Stimulated activated naive CD8-positive, alpha-beta T cell treated with anti-CD3 and anti-CD28 coated beads, Interleukin-15, Interleukin-2, amounts not matched to agents 100 U/mL and 50 U/mL, for 24 hours (primary cell): Measurements from ENCODE around the gene SPAG9.
"Not testable (repeated sequence)": the region's sequence is repeated elsewhere in the genome, so short reads cannot be mapped to it uniquely, and the experiment has no call there.

ENCODE experiments used
- ATAC-seq: fragments of 150-1000 bp; cut with Tn5 transposase; one replicate; pipeline ENCODE4 v1.10.0; 2021
- DNase-seq: peaks from one replicate; pipeline ENCODE4 v3.0.0; 2021

The SPAG9 gene

GRCh38 chr17:51088287-51088686, 32.4 kb downstream of the SPAG9 start:
- ATAC-seq: no peak
- DNase-seq: no peak

DNA sequence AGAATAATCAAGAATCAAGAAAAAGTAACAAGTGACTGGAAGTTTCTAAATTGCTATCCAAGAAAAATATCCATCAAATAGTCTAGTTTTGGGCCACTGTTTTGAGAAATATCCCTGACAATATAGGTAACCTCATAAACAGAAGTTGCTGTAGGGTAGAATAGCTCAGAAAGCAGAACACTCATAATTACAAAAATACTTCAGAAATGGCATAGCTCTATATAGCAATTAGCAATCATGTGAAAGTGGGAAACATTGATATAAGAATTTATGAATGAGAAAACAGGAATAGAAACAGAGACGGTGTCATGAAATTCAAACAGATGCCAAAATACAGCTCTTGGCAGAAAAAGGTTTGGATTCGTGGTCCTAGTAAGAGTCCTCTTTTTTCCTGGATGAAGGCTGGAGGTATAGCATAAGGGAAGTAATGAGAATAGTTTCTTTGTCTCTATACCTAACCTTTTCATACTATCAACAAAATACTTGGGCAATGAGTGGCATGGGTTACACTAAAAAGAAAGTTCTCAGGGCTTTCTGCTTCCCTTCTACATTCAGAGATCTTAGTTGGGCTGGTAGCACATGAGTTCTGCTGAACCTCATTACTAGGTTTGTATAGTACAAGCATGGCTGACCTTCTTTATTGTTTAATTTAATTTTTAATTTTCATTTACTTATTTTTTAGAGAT, 33.5 kb downstream of the SPAG9 start:
- no peak for ATAC-seq
- DNase-seq: no peak

DNA sequence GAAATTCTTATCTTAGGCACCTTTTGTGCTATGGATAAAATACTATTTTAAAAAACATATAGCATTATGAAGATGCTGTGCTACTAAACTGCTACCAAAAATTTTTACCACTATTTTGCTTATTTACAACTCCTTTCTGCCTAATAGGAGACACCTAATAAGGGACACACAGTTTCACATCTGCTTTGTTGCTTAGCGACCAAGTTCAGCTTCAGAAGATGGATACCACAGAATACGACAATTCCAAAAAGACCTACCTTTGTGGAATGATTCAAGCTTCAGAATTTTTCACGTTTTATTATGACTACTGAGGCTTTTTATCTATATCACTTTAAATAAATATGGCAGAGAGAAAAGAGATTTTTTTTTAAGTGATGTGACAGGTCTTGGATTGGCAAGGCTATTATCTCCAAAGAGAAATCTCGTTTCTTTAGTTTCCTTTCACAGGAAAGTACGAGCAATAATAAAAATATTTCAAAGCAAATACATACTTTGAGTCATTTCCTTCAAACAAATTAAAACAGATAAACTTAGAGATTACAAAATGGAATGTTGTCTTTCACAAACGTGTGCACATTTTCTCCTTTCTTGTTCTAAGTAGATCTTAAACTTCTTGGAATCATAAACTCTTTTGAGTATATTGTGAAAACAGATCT, 35.4 kb downstream of the SPAG9 start:
- ATAC-seq (no peak), DNase-seq (no peak)

- DNase-seq (no peak), ATAC-seq (no peak)
These were observed 36.7 kb downstream of the SPAG9 start for GRCh38 chr17:51083981-51084380.

DNA sequence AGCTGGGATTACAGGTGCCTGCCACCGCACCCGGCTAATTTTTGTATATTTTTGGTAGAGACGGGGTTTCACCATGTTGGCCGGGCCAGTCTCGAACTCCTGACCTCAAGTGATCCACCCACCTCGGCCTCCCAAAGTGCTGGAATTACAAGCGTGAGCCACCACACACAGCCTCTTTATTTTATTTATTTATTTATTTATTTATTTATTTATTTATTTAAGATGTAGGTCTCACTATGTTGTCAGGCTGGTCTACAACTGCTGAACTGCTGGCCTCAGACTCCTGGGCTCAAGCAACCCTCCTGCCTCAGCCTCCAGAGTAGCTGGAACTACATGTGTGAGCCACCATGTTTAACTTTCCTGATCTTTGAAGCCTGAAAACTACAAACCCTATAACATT, 37.3 kb downstream of the SPAG9 start:
- ATAC-seq, DNase-seq: not testable (repeated sequence)

DNA sequence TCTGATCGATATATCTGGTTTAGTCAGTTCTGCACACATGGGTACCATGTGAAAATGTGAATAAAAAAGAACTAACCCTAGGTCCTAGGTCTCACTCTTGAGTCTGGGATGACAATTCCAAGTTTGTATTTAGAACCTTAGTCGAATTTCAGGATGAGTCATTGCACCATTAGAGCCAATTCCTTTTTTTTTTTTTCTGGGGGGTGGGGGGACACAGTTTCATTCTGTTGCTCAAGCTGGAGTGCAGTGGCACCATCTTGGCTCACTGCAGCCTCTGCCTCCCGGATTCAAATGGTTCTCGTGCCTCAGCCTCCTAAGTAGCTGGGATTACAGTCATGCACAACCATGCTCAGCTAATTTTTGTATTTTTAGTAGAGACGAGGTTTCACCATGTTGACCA, 41.6 kb downstream of the SPAG9 start:
- no peak for DNase-seq

GRCh38 chr17:51078009-51078592, 42.6 kb downstream of the SPAG9 start:
- DNase-seq (no peak), ATAC-seq (no peak)

More for the DNA sequence above, 41.6 kb downstream of the SPAG9 start:
- ATAC-seq: no peak

- DNase-seq: no peak
- no peak for ATAC-seq
These were observed 43.8 kb downstream of the SPAG9 start for GRCh38 chr17:51076821-51077220.

DNA sequence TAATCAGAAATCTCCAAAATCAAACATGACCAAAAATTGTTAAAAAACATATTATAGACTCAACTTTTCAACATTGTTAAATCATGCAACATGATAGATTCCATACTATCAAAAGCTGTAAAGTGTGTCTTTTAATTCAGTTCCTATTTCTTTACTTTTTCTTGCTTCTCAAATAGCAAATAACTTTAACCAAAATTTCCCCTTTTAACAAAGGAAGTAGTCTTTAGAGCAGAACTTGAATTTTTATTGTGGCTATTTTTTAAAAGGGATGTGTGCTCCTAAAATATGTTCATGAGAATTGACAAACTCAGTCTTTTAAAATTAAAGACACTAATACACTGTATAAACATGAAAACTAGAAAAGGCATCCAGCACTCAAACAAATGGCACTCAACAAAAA, 49.1 kb downstream of the SPAG9 start:
- ATAC-seq: no peak

GRCh38 chr17:51065466-51065865, 55.2 kb downstream of the SPAG9 start:
- DNase-seq (no peak), ATAC-seq (no peak)

More for the DNA sequence above, 49.1 kb downstream of the SPAG9 start:
- DNase-seq: no peak

- no peak for ATAC-seq
- DNase-seq: no peak
These were observed 56.5 kb downstream of the SPAG9 start for GRCh38 chr17:51064061-51064735.

GRCh38 chr17:51060396-51060795, 60.3 kb downstream of the SPAG9 start:
- ATAC-seq (no peak), DNase-seq (no peak)

GRCh38 chr17:51059781-51060180, 60.9 kb downstream of the SPAG9 start:
- ATAC-seq (no peak), DNase-seq (no peak)

- no peak for DNase-seq
- ATAC-seq: no peak
These were observed 63.1 kb downstream of the SPAG9 start for GRCh38 chr17:51057534-51057933.

- no peak for DNase-seq
- ATAC-seq: no peak
These were observed 63.7 kb downstream of the SPAG9 start for GRCh38 chr17:51056813-51057510.

DNA sequence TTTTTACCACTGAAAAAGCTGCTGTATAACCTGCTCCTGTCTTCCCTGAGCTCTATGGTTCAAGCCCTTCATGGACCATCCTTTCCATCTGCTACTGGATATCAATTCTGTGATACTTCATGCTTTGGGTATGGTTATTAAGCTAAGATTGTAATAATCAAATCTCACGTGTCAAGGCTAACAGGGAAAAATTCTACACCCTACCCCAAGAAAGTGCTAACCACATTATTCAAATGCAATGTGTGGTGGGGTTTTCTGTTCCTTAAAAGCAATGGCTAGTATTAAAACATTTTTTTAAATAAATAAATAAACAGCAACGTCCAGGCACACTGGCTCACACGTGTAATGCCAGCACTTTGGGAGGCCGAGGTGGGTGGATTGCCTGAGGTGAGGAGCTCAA, 65.9 kb downstream of the SPAG9 start:
- no peak for DNase-seq

DNA sequence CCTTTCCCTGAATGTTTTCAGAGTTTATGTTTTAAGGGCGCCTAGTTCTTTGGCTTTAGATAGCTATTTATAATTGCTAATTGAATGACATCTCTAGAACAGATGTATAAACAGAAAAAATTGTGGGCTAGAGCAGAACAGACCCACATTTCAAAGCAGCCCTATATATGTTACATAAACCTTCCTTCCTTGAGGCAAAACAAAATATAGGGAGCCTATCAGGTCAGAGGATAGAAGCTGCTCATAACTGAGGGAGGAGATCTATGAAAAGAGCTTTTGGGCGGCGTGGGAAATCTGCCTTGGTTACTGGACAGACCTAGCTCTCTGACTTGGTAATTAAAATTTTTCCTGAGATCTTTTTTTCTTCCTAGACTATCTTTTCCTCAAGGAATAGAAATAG, 68.4 kb downstream of the SPAG9 start:
- DNase-seq (no peak), ATAC-seq (no peak)

More for the DNA sequence above, 65.9 kb downstream of the SPAG9 start:
- ATAC-seq: no peak

- ATAC-seq (no peak), DNase-seq (no peak)
These were observed 70.2 kb downstream of the SPAG9 start for GRCh38 chr17:51050291-51051033.

DNA sequence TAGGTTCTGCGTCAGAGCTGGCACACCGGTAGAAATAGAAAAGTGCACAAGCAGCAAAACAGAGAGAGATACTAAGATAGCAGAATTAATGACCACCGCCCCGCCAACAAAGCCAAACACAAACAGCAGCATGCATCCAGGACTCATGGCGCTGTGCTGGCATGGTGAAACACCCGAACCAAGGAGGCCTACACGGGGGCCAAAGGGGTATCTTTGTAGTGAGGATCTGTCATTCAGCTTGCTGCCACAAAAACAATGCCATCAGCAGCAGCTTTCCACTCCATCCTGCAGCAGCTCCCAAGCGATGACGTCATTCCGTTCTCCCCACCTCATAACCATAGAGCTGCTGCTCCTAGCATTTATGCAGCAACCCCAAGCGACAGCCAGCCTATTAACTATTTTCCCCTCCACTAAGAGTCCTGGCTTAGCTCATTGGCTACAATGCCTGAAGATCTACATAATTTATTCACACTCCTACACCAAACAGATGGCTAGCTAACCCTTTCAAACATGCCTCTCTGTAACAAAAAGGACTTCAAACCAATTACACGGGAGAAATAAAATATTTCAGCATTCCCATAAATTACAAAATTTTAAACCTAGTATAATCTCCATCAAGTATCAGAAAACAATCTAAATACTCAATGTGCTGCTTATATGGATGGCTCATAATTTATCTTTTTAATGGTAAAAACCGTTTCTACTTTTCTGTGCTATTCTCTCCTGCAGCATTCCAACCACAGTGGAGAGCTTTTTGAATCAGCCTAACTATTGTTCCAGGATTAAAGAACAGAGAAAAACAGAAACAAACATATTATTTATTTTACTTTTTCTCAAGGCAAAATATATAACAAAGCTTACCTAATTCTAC, 73.9 kb downstream of the SPAG9 start:
- DNase-seq (no peak), ATAC-seq (no peak)

GRCh38 chr17:51046046-51046445, 74.6 kb downstream of the SPAG9 start:
- DNase-seq (no peak), ATAC-seq (no peak)

DNA sequence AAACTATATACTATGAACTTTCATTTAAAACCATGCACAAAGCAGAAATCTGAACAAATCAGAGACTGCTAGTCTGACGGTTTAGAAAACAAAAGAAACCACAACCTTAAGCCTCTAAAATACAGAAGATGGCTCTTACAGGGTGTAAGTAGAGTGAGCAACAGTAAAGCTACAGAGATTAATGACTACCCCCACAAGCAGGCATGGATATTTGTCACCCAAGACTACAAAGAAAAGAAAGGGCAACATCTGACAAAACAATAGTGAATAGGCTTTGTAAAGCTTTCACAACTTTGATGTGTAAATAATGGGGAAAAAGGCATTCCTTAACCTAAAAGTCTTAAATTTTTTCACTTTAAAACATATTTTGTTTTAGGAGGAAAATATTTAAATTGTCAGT, 75.0 kb downstream of the SPAG9 start:
- ATAC-seq (no peak), DNase-seq (no peak)
